Cardiac muscle cell (in vitro differentiated cells and primary cell): ENCODE data around the gene PPP1R27. TPM values are rescaled to one million over a fixed set of nuclear protein-coding genes. Genes with fewer than 3 reads are reported as not detected.
"Not testable (repeated sequence)": the region's sequence is repeated elsewhere in the genome, so short reads cannot be mapped to it uniquely, and the experiment has no call there.

Experiments used
- DNase-seq, 2 donors: peaks; one replicate each; pipeline versions ENCODE4 v3.0.0 to v3.0.0-alpha.2; 2010 to 2017; ENCODE audit warnings: low read depth in 1 of 2, low spot score in 1 of 2
- H3K27ac ChIP-seq: fragments of 200-600 bp; sonication (generic); 2 replicates; pipeline ENCODE4 v1.5.1; 2016
- H3K27me3 ChIP-seq: fragments of 200-600 bp; sonication (generic); 2 replicates; pipeline ENCODE4 v1.6.0; 2016; ENCODE audit warnings: control low read depth
- H3K36me3 ChIP-seq: fragments of 200-600 bp; sonication (generic); 2 replicates; pipeline ENCODE4 v1.5.1; 2016; ENCODE audit warnings: control low read depth
- H3K4me1 ChIP-seq: fragments of 200-600 bp; sonication (generic); 2 replicates; pipeline ENCODE4 v1.8.1; 2017; ENCODE audit warnings: low read depth, mild to moderate bottlenecking, mixed run types
- H3K4me3 ChIP-seq: fragments of 200-600 bp; sonication (generic); 2 replicates; pipeline ENCODE4 v1.5.1; 2016; ENCODE audit warnings: mild to moderate bottlenecking
- H3K9me3 ChIP-seq: fragments of 200-600 bp; sonication (generic); 2 replicates; pipeline ENCODE4 v1.5.1; 2017; ENCODE audit warnings: low read depth, mild to moderate bottlenecking, control low read depth
- CTCF ChIP-seq: IDR thresholded peaks from 2 replicates; pipeline ENCODE4 v1.5.1; 2012; ENCODE audit warnings: low read depth, mild to moderate bottlenecking, low read length
- polyA plus RNA-seq: library from polyadenylated mRNA; unstranded; fragments of >200 nt; fragmentation: Nextera tagmentation; extraction: Ambion mirVana; gene quantifications from 2 replicates; pipeline ENCODE4 v1.2.1, GENCODE V29; 2016
- total RNA-seq: library from RNA; depleted of rRNA; stranded (reverse); fragments of >200 nt; gene quantifications from 2 replicates; pipeline ENCODE4 v1.2.3, GENCODE V29; 2016

Gene PPP1R27
- total and polyA plus RNA-seq, 2 experiments from 2014 or later, result not detected

- DNase-seq, result no peak
- peaks cover 25% of the 10 kb centered on the region for H3K36me3 ChIP-seq
- H3K4me3 ChIP-seq, result no peak overlapping the region
- peaks cover 5% of the 10 kb centered on the region for H3K4me1 ChIP-seq
- H3K9me3 ChIP-seq, result no peaks in the 10 kb centered on the region
- TF ChIP-seq CTCF, result no peak
- no peaks in the 10 kb centered on the region for H3K27me3 ChIP-seq
- no peak overlapping the region for H3K27ac ChIP-seq
Observed at GRCh38 chr17:81840826-81841778, 6.3 kb upstream of the PPP1R27 start.

GRCh38 chr17:81840059-81840458 lies 5.2 kb upstream of the PPP1R27 start:
- not testable (repeated sequence) for H3K27me3 ChIP-seq, DNase-seq, H3K4me1 ChIP-seq, H3K27ac ChIP-seq, H3K4me3 ChIP-seq, H3K9me3 ChIP-seq
- peaks cover 16% of the 10 kb centered on the region for H3K36me3 ChIP-seq

- H3K36me3 ChIP-seq, result peaks cover 10% of the 10 kb centered on the region
- TF ChIP-seq CTCF, result no peak
- H3K4me1 ChIP-seq, result peaks cover 5% of the 10 kb centered on the region
- no peaks in the 10 kb centered on the region for H3K9me3 ChIP-seq
- no peaks in the 10 kb centered on the region for H3K27me3 ChIP-seq
- peak overlapping the region; percentile 68 for H3K27ac ChIP-seq
- no peak overlapping the region for H3K4me3 ChIP-seq
- no peak for DNase-seq
Observed at GRCh38 chr17:81839301-81839700, 4.5 kb upstream of the PPP1R27 start.

- no peaks in the 10 kb centered on the region for H3K27me3 ChIP-seq
- peak overlapping the region; percentile 68 for H3K27ac ChIP-seq
- no peak for DNase-seq
- H3K4me1 ChIP-seq, result peaks cover 5% of the 10 kb centered on the region
- H3K36me3 ChIP-seq, result peaks cover 9% of the 10 kb centered on the region
- no peaks in the 10 kb centered on the region for H3K9me3 ChIP-seq
- no peak overlapping the region for H3K4me3 ChIP-seq
- no peak for TF ChIP-seq CTCF
Observed at GRCh38 chr17:81838753-81839255, 4.0 kb upstream of the PPP1R27 start.

- DNase-seq, result no peak
- H3K4me1 ChIP-seq, result peaks cover 5% of the 10 kb centered on the region
- no peak overlapping the region for H3K27ac ChIP-seq
- H3K36me3 ChIP-seq, result no peaks in the 10 kb centered on the region
- no peak overlapping the region for H3K4me3 ChIP-seq
- no peaks in the 10 kb centered on the region for H3K27me3 ChIP-seq
- H3K9me3 ChIP-seq, result no peaks in the 10 kb centered on the region
- TF ChIP-seq CTCF, result no peak
Observed at GRCh38 chr17:81837641-81838040, 2.8 kb upstream of the PPP1R27 start.
